Neural cell (in vitro differentiated cells): Measurements from ENCODE around the gene NALCN. TPM values are rescaled to one million over a fixed set of nuclear protein-coding genes. Genes with fewer than 3 reads are reported as not detected.

ENCODE experiments used
- H2AFZ ChIP-seq: fragments of 200-600, 300-800 bp; sonication (generic), shearing (Covaris generic); 2 replicates; pipeline ENCODE4 v1.6.0; 2014; ENCODE audit warnings: low read depth, mild to moderate bottlenecking, antibody characterized with exemption, low read length, moderate library complexity
- H3F3A ChIP-seq: fragments of 200-600 bp; shearing (Covaris generic); 2 replicates; pipeline ENCODE4 v1.6.1; 2016; ENCODE audit warnings: mild to moderate bottlenecking, moderate library complexity, mixed read lengths, antibody characterized with exemption, low read length; ENCODE audit not compliant: insufficient read depth, poor library complexity, severe bottlenecking
- H3K27ac ChIP-seq: fragments of 200-600, 300-800 bp; sonication (generic), shearing (Covaris generic); 2 replicates; pipeline ENCODE4 v1.5.1; 2014; ENCODE audit warnings: mild to moderate bottlenecking, low read length, moderate library complexity
- H3K27me3 ChIP-seq: fragments of 300-800, 200-600 bp; sonication (generic), shearing (Covaris generic); 2 replicates; pipeline ENCODE4 v1.6.0; 2014; ENCODE audit warnings: mild to moderate bottlenecking, low read depth, low read length, moderate library complexity; ENCODE audit not compliant: insufficient read depth
- H3K36me3 ChIP-seq: fragments of 300-800, 200-600 bp; sonication (generic), shearing (Covaris generic); 2 replicates; pipeline ENCODE4 v1.5.1; 2014; ENCODE audit warnings: mild to moderate bottlenecking, antibody characterized with exemption, low read length, moderate library complexity; ENCODE audit not compliant: insufficient read depth
- H3K4me2 ChIP-seq: fragments of 300-800, 200-600 bp; sonication (generic), shearing (Covaris generic); 2 replicates; pipeline ENCODE4 v1.6.0; 2014; ENCODE audit warnings: mild to moderate bottlenecking, low read length
- H3K4me3 ChIP-seq: fragments of 300-800, 200-600 bp; sonication (generic), shearing (Covaris generic); 2 replicates; pipeline ENCODE4 v1.5.1; 2014; ENCODE audit warnings: mild to moderate bottlenecking, low read length, moderate library complexity
- H3K79me2 ChIP-seq: fragments of 200-600 bp; shearing (Covaris generic); replicated peaks from 2 replicates; pipeline ENCODE4 v1.6.0; 2014; ENCODE audit warnings: mild to moderate bottlenecking, low read length, moderate library complexity; ENCODE audit not compliant: insufficient read depth
- H3K9ac ChIP-seq: fragments of 300-800, 200-600 bp; sonication (generic), shearing (Covaris generic); 2 replicates; pipeline ENCODE4 v1.6.1; 2016; ENCODE audit warnings: mild to moderate bottlenecking, low read length, mixed read lengths
- H3K9me2 ChIP-seq: fragments of 200-600 bp; shearing (Covaris generic); 2 replicates; pipeline ENCODE4 v1.6.1; 2016; ENCODE audit warnings: mild to moderate bottlenecking, low read length, mixed read lengths; ENCODE audit not compliant: insufficient read depth
- H3K9me3 ChIP-seq: fragments of 200-600, 300-800 bp; sonication (generic), shearing (Covaris generic); 2 replicates; pipeline ENCODE4 v1.6.1; 2016; ENCODE audit warnings: mild to moderate bottlenecking, mixed run types, low read length, moderate library complexity, mixed read lengths
- H4K20me1 ChIP-seq: fragments of 200-600 bp; shearing (Covaris generic); 2 replicates; pipeline ENCODE4 v1.6.1; 2016; ENCODE audit warnings: mild to moderate bottlenecking, mixed run types; ENCODE audit not compliant: insufficient read depth
- EP300 ChIP-seq: fragments of 450-650 bp; conservative IDR thresholded peaks from 2 replicates; pipeline ENCODE4 v1.6.1; 2014; ENCODE audit warnings: antibody characterized with exemption, mild to moderate bottlenecking, moderate library complexity; ENCODE audit not compliant: poor library complexity, severe bottlenecking
- EZH2 ChIP-seq: fragments of 200-600, 300-800 bp; shearing (Covaris generic), sonication (generic); IDR thresholded peaks from 2 replicates; pipeline ENCODE4 v1.6.1; 2014; ENCODE audit warnings: antibody characterized with exemption, low read length, borderline replicate concordance, mild to moderate bottlenecking; ENCODE audit not compliant: insufficient read depth, poor library complexity, severe bottlenecking
- MXI1 ChIP-seq: fragments of 450-650 bp; conservative IDR thresholded peaks from 2 replicates; pipeline ENCODE4 v1.6.1; 2014; ENCODE audit warnings: antibody characterized with exemption, mild to moderate bottlenecking; ENCODE audit not compliant: poor library complexity, severe bottlenecking
- POLR2AphosphoS5 ChIP-seq: IDR thresholded peaks from 2 replicates; pipeline ENCODE4 v1.6.1; 2012
- RAD21 ChIP-seq: fragments of 450-650 bp; conservative IDR thresholded peaks from 2 replicates; pipeline ENCODE4 v1.6.1; 2014; ENCODE audit warnings: antibody characterized with exemption, mild to moderate bottlenecking, moderate library complexity
- SMC3 ChIP-seq: fragments of 450-650 bp; conservative IDR thresholded peaks from 2 replicates; pipeline ENCODE4 v1.6.1; 2014; ENCODE audit warnings: antibody characterized with exemption, mild to moderate bottlenecking, moderate library complexity; ENCODE audit not compliant: poor library complexity
- TAF1 ChIP-seq: IDR thresholded peaks from 2 replicates; pipeline ENCODE4 v1.6.1; 2012; ENCODE audit warnings: low read depth
- polyA plus RNA-seq: library from polyadenylated mRNA; depleted of rRNA; stranded (reverse); fragments of >200 nt; gene quantifications from 2 replicates; pipeline ENCODE4 v1.2.3, GENCODE V29; 2014
- TF ChIP-seq, protein P1 (sequence below): fragments of 450-650 bp; IDR thresholded peaks from 2 replicates; pipeline ENCODE4 v1.5.1; 2014; ENCODE audit warnings: antibody characterized with exemption, mild to moderate bottlenecking, moderate library complexity; ENCODE audit not compliant: poor library complexity, severe bottlenecking
- TF ChIP-seq, protein P2 (sequence below): IDR thresholded peaks from 2 replicates; pipeline ENCODE4 v1.6.1; 2012; ENCODE audit warnings: borderline replicate concordance

The NALCN gene
- polyA plus RNA-seq, 1 donor from 2014 or later = 24.1 TPM

DNA sequence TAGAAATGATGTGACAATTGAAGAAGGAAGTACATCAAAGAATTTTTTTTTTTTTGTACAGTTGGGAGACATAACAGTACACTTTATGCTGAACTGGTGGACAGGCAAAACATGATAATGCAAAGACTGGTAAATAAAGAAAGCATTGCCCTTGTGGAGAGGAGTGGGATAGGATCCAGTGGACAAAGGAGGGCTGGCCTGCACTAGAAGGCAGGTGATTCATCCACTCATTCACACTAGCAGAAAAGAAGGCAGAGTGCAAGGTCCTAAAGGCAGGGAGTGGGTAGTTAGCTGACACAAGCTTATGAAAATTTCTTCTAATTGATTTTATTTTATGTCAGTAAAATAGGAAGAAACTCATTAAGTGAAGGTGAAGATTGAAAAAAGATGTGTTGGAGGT lies 17.6 kb upstream of the NALCN start:
- no peaks in the 10 kb centered on the region for H3K79me2 ChIP-seq
- TF ChIP-seq POLR2AphosphoS5 (no peak), RAD21 (no peak), EZH2 (no peak), EP300 (no peak), SMC3 (no peak), MXI1 (no peak)
- TF ChIP-seq, protein P1, sequence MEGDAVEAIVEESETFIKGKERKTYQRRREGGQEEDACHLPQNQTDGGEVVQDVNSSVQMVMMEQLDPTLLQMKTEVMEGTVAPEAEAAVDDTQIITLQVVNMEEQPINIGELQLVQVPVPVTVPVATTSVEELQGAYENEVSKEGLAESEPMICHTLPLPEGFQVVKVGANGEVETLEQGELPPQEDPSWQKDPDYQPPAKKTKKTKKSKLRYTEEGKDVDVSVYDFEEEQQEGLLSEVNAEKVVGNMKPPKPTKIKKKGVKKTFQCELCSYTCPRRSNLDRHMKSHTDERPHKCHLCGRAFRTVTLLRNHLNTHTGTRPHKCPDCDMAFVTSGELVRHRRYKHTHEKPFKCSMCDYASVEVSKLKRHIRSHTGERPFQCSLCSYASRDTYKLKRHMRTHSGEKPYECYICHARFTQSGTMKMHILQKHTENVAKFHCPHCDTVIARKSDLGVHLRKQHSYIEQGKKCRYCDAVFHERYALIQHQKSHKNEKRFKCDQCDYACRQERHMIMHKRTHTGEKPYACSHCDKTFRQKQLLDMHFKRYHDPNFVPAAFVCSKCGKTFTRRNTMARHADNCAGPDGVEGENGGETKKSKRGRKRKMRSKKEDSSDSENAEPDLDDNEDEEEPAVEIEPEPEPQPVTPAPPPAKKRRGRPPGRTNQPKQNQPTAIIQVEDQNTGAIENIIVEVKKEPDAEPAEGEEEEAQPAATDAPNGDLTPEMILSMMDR = no peak
- no peak overlapping the region for H3K27ac ChIP-seq
- H3K9ac ChIP-seq = no peak overlapping the region
- no peaks in the 10 kb centered on the region for H3F3A ChIP-seq
- H3K9me2 ChIP-seq = no peaks in the 10 kb centered on the region
- H3K27me3 ChIP-seq = no peaks in the 10 kb centered on the region
- no peaks in the 10 kb centered on the region for H3K36me3 ChIP-seq
- H4K20me1 ChIP-seq = no peaks in the 10 kb centered on the region
- H3K4me2 ChIP-seq = no peak overlapping the region
- no peak overlapping the region for H2AFZ ChIP-seq
- no peak overlapping the region for H3K4me3 ChIP-seq
- H3K9me3 ChIP-seq = no peaks in the 10 kb centered on the region

DNA sequence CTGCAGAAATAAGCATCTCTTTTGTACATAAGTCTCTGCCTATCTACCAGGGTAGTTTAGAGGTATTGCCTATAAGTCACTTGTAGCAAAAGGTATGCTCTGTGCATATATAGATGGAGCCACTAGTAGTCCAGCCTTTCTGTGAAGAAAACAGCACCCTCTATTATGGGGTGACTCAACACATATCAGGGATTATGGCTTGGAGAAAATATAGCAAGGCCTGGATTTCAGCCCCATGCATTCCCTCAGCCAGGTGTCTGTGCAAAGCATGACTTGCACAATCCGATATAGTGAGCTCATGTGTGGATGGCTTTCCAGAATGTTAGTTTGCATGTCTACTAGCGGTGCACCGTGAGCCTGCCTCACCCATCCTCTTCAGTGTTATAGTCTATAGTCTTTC lies 13.4 kb upstream of the NALCN start:
- Histone ChIP-seq H3K79me2 (no peaks in the 10 kb centered on the region), H3K9me3 (no peaks in the 10 kb centered on the region), H4K20me1 (no peaks in the 10 kb centered on the region), H3K9ac (no peak overlapping the region), H3K27me3 (no peaks in the 10 kb centered on the region), H3K27ac (no peak overlapping the region), H3K9me2 (no peaks in the 10 kb centered on the region), H3K36me3 (no peaks in the 10 kb centered on the region), H2AFZ (no peak overlapping the region), H3K4me3 (no peak overlapping the region), H3K4me2 (no peak overlapping the region), H3F3A (no peaks in the 10 kb centered on the region)
- TF ChIP-seq POLR2AphosphoS5 (no peak), TAF1 (no peak), MXI1 (no peak), SMC3 (no peak), RAD21 (no peak), EP300 (no peak), EZH2 (no peak)
- TF ChIP-seq, protein P1 = no peak
- TF ChIP-seq, protein P2, sequence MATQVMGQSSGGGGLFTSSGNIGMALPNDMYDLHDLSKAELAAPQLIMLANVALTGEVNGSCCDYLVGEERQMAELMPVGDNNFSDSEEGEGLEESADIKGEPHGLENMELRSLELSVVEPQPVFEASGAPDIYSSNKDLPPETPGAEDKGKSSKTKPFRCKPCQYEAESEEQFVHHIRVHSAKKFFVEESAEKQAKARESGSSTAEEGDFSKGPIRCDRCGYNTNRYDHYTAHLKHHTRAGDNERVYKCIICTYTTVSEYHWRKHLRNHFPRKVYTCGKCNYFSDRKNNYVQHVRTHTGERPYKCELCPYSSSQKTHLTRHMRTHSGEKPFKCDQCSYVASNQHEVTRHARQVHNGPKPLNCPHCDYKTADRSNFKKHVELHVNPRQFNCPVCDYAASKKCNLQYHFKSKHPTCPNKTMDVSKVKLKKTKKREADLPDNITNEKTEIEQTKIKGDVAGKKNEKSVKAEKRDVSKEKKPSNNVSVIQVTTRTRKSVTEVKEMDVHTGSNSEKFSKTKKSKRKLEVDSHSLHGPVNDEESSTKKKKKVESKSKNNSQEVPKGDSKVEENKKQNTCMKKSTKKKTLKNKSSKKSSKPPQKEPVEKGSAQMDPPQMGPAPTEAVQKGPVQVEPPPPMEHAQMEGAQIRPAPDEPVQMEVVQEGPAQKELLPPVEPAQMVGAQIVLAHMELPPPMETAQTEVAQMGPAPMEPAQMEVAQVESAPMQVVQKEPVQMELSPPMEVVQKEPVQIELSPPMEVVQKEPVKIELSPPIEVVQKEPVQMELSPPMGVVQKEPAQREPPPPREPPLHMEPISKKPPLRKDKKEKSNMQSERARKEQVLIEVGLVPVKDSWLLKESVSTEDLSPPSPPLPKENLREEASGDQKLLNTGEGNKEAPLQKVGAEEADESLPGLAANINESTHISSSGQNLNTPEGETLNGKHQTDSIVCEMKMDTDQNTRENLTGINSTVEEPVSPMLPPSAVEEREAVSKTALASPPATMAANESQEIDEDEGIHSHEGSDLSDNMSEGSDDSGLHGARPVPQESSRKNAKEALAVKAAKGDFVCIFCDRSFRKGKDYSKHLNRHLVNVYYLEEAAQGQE = no peak
